Measurements from ENCODE around the gene CLPTM1L.

The CLPTM1L gene

GRCh38 chr5:1384521-1384920 is 39.6 kb upstream of the CLPTM1L start:
- peaks cover 3% of the 10 kb centered on the region for H3K9me3 Mint-ChIP-seq
- CTCF ChIA-PET = interaction anchor here (0.7 to 1.3 kb wide), 2 partner anchors 233 to 260 kb away, joined by 3 to 5 read pairs; no protein-coding TSS in a partner anchor
- DNase-seq = no peak
- no peak overlapping the region for H3K4me3 Mint-ChIP-seq
- H3K27ac Mint-ChIP-seq = no peak overlapping the region
- no peaks in the 10 kb centered on the region for H3K36me3 Mint-ChIP-seq
- H3K4me1 Mint-ChIP-seq = peaks cover 29% of the 10 kb centered on the region
- H3K27me3 Mint-ChIP-seq = peaks cover 40% of the 10 kb centered on the region

- no peaks in the 10 kb centered on the region for H3K36me3 Mint-ChIP-seq
- CTCF ChIA-PET = interaction anchor here (1.3 kb wide), 1 partner anchor 261 kb away, joined by 5 read pairs; no protein-coding TSS in a partner anchor
- H3K9me3 Mint-ChIP-seq = peaks cover 5% of the 10 kb centered on the region
- no peak overlapping the region for H3K4me3 Mint-ChIP-seq
- DNase-seq = no peak
- peaks cover 37% of the 10 kb centered on the region for H3K27me3 Mint-ChIP-seq
- H3K27ac Mint-ChIP-seq = no peak overlapping the region
- H3K4me1 Mint-ChIP-seq = peaks cover 29% of the 10 kb centered on the region
Observed at GRCh38 chr5:1383886-1384401, 39.0 kb upstream of the CLPTM1L start.

- DNase-seq = no peak
- CTCF ChIA-PET = no interaction called here
- Mint-ChIP-seq H3K9me3 (peaks cover 5% of the 10 kb centered on the region), H3K27me3 (peaks cover 32% of the 10 kb centered on the region), H3K27ac (no peak overlapping the region), H3K4me3 (no peak overlapping the region), H3K4me1 (peaks cover 29% of the 10 kb centered on the region), H3K36me3 (no peaks in the 10 kb centered on the region)
Observed at GRCh38 chr5:1383344-1383743, 38.4 kb upstream of the CLPTM1L start.

GRCh38 chr5:1382248-1382700 is 37.4 kb upstream of the CLPTM1L start:
- H3K4me3 Mint-ChIP-seq = no peak overlapping the region
- H3K9me3 Mint-ChIP-seq = peaks cover 5% of the 10 kb centered on the region
- CTCF ChIA-PET = no interaction called here
- no peak overlapping the region for H3K27ac Mint-ChIP-seq
- H3K27me3 Mint-ChIP-seq = peaks cover 25% of the 10 kb centered on the region
- peaks cover 27% of the 10 kb centered on the region for H3K4me1 Mint-ChIP-seq
- no peak for DNase-seq
- H3K36me3 Mint-ChIP-seq = no peaks in the 10 kb centered on the region

GRCh38 chr5:1381370-1382247 is 36.7 kb upstream of the CLPTM1L start:
- no peak for DNase-seq
- Mint-ChIP-seq H3K27ac (no peak overlapping the region), H3K27me3 (peaks cover 18% of the 10 kb centered on the region), H3K4me3 (no peak overlapping the region), H3K36me3 (no peaks in the 10 kb centered on the region), H3K4me1 (peaks cover 21% of the 10 kb centered on the region), H3K9me3 (peaks cover 5% of the 10 kb centered on the region)
- CTCF ChIA-PET = interaction anchor here (1.1 to 2.5 kb wide), 5 partner anchors 20 to 272 kb away, joined by 4 to 9 read pairs (median 6); no protein-coding TSS in a partner anchor

- no peak for DNase-seq
- peaks cover 5% of the 10 kb centered on the region for H3K9me3 Mint-ChIP-seq
- H3K4me3 Mint-ChIP-seq = no peak overlapping the region
- H3K36me3 Mint-ChIP-seq = no peaks in the 10 kb centered on the region
- H3K4me1 Mint-ChIP-seq = peaks cover 15% of the 10 kb centered on the region
- no peak overlapping the region for H3K27ac Mint-ChIP-seq
- CTCF ChIA-PET = interaction anchor here (0.9 to 2.5 kb wide), 15 partner anchors 9 to 273 kb away, joined by 3 to 9 read pairs (median 4); no protein-coding TSS in a partner anchor
- H3K27me3 Mint-ChIP-seq = peaks cover 15% of the 10 kb centered on the region
Observed at GRCh38 chr5:1380910-1381309, 36.0 kb upstream of the CLPTM1L start.

GRCh38 chr5:1380011-1380817 is 35.3 kb upstream of the CLPTM1L start:
- H3K4me3 Mint-ChIP-seq = peak overlapping the region; percentile 59
- DNase-seq = peak; percentile 67
- H3K27ac Mint-ChIP-seq = no peak overlapping the region
- CTCF ChIA-PET = interaction anchor here (0.8 to 2.5 kb wide), 20 partner anchors 8 to 273 kb away, joined by 3 to 9 read pairs (median 4); no protein-coding TSS in a partner anchor
- H3K36me3 Mint-ChIP-seq = no peaks in the 10 kb centered on the region
- H3K27me3 Mint-ChIP-seq = peaks cover 22% of the 10 kb centered on the region
- peaks cover 10% of the 10 kb centered on the region for H3K4me1 Mint-ChIP-seq
- peaks cover 5% of the 10 kb centered on the region for H3K9me3 Mint-ChIP-seq

GRCh38 chr5:1378866-1379659 is 34.2 kb upstream of the CLPTM1L start:
- peaks cover 8% of the 10 kb centered on the region for H3K4me1 Mint-ChIP-seq
- CTCF ChIA-PET = interaction anchor here (1.2 to 2.5 kb wide), 10 partner anchors 24 to 274 kb away, joined by 3 to 9 read pairs (median 4); no protein-coding TSS in a partner anchor

GRCh38 chr5:1378096-1378495 is 33.2 kb upstream of the CLPTM1L start:
- Mint-ChIP-seq H3K9me3 (peaks cover 5% of the 10 kb centered on the region), H3K4me1 (peaks cover 8% of the 10 kb centered on the region), H3K27ac (no peak overlapping the region), H3K4me3 (no peak overlapping the region), H3K27me3 (peaks cover 29% of the 10 kb centered on the region), H3K36me3 (no peaks in the 10 kb centered on the region)
- CTCF ChIA-PET = interaction anchor here (2.3 kb wide), 1 partner anchor 267 kb away, joined by 9 read pairs; no protein-coding TSS in a partner anchor
- no peak for DNase-seq

More at GRCh38 chr5:1378866-1379659, 34.2 kb upstream of the CLPTM1L start:
- no peaks in the 10 kb centered on the region for H3K36me3 Mint-ChIP-seq
- peaks cover 25% of the 10 kb centered on the region for H3K27me3 Mint-ChIP-seq
- H3K4me3 Mint-ChIP-seq = no peak overlapping the region
- peaks cover 5% of the 10 kb centered on the region for H3K9me3 Mint-ChIP-seq
- H3K27ac Mint-ChIP-seq = no peak overlapping the region
- DNase-seq = no peak

GRCh38 chr5:1376981-1377380 is 32.1 kb upstream of the CLPTM1L start:
- Mint-ChIP-seq H3K9me3 (peaks cover 5% of the 10 kb centered on the region), H3K36me3 (no peaks in the 10 kb centered on the region), H3K4me3 (no peak overlapping the region), H3K27me3 (peaks cover 35% of the 10 kb centered on the region), H3K27ac (no peak overlapping the region), H3K4me1 (peaks cover 8% of the 10 kb centered on the region)
- no peak for DNase-seq
- CTCF ChIA-PET = no interaction called here

- CTCF ChIA-PET = no interaction called here
Observed at GRCh38 chr5:1375871-1376810, 31.2 kb upstream of the CLPTM1L start.

GRCh38 chr5:1374679-1375055 is 29.8 kb upstream of the CLPTM1L start:
- Mint-ChIP-seq H3K4me1 (no peaks in the 10 kb centered on the region), H3K9me3 (peaks cover 2% of the 10 kb centered on the region), H3K27me3 (peaks cover 27% of the 10 kb centered on the region), H3K27ac (no peak overlapping the region), H3K4me3 (no peak overlapping the region), H3K36me3 (no peaks in the 10 kb centered on the region)
- no peak for DNase-seq
- CTCF ChIA-PET = no interaction called here

More at GRCh38 chr5:1375871-1376810, 31.2 kb upstream of the CLPTM1L start:
- peaks cover 8% of the 10 kb centered on the region for H3K4me1 Mint-ChIP-seq
- DNase-seq = no peak
- H3K4me3 Mint-ChIP-seq = no peak overlapping the region
- H3K27ac Mint-ChIP-seq = no peak overlapping the region
- H3K36me3 Mint-ChIP-seq = no peaks in the 10 kb centered on the region
- H3K9me3 Mint-ChIP-seq = peaks cover 5% of the 10 kb centered on the region
- peaks cover 31% of the 10 kb centered on the region for H3K27me3 Mint-ChIP-seq
